NB4 (cell line): Measurements from ENCODE around the gene ZSCAN31.

Experiments
- CTCF ChIP-seq: IDR thresholded peaks from one replicate; pipeline ENCODE4 v1.5.1; 2012; ENCODE audit warnings: low read depth, low read length
- MAX ChIP-seq: IDR thresholded peaks from 2 replicates; pipeline ENCODE4 v1.6.1; 2011; ENCODE audit warnings: low read depth, low read length
- MYC ChIP-seq: IDR thresholded peaks from 2 replicates; pipeline ENCODE4 v1.6.1; 2011; ENCODE audit warnings: low read depth, low read length
- POLR2A ChIP-seq: IDR thresholded peaks from 2 replicates; pipeline ENCODE4 v1.6.1; 2011; ENCODE audit warnings: mild to moderate bottlenecking; ENCODE audit not compliant: insufficient read length; ENCODE audit errors: extremely low read depth

GRCh38 chr6:28337121-28337520, 1.2 kb upstream of the ZSCAN31 start:
- TF ChIP-seq CTCF (no peak), MAX (no peak), POLR2A (no peak), MYC (no peak)
